DND-41 (cell line): ENCODE data around the gene URB2.

Experiments used
- ATAC-seq: fragments of 200-7000 bp; cut with Tn5 transposase; 3 replicates; pipeline ENCODE4 v1.9.1; 2021; ENCODE audit warnings: low read depth; ENCODE audit not compliant: insufficient read depth
- DNase-seq: peaks from one replicate; pipeline ENCODE4 v3.0.0-alpha.2; 2020
- H2AFZ ChIP-seq: 2 replicates; pipeline ENCODE4 v1.6.0; 2012; ENCODE audit warnings: low read depth, low read length
- H3K27ac ChIP-seq: 2 replicates; pipeline ENCODE4 v1.5.1; 2012; ENCODE audit warnings: low read length, inconsistent platforms
- H3K27me3 ChIP-seq: fragments of 200-600 bp; sonication (generic); 2 replicates; pipeline ENCODE4 v1.6.0; 2012; ENCODE audit warnings: low read length, mild to moderate bottlenecking, inconsistent platforms; ENCODE audit not compliant: insufficient read depth, poor library complexity
- H3K36me3 ChIP-seq: 2 replicates; pipeline ENCODE4 v1.5.1; 2012; ENCODE audit warnings: low read length, inconsistent platforms; ENCODE audit not compliant: insufficient read depth
- H3K4me1 ChIP-seq: 2 replicates; pipeline ENCODE4 v1.5.1; 2012; ENCODE audit warnings: mild to moderate bottlenecking, low read length; ENCODE audit not compliant: insufficient read depth
- H3K4me2 ChIP-seq: 2 replicates; pipeline ENCODE4 v1.6.0; 2012; ENCODE audit warnings: mild to moderate bottlenecking, moderate library complexity, low read length, inconsistent platforms; ENCODE audit not compliant: insufficient read depth
- H3K4me3 ChIP-seq, 2 experiments: fragments of 200-600 bp in 1 of 2; shearing (Covaris generic) in 1 of 2; 2 replicates each; pipeline ENCODE4 v1.5.1; 2012 to 2016; ENCODE audit warnings: inconsistent platforms in 2 of 2, low read length in 2 of 2, mild to moderate bottlenecking in 2 of 2, low read depth in 1 of 2, moderate library complexity in 1 of 2
- H3K79me2 ChIP-seq: 2 replicates; pipeline ENCODE4 v1.6.0; 2012; ENCODE audit warnings: low read length, inconsistent platforms; ENCODE audit not compliant: insufficient read depth
- H3K9ac ChIP-seq: 2 replicates; pipeline ENCODE4 v1.6.0; 2012; ENCODE audit warnings: low read depth, mild to moderate bottlenecking, inconsistent platforms, low read length, moderate library complexity
- H3K9me3 ChIP-seq: 2 replicates; pipeline ENCODE4 v1.5.1; 2012; ENCODE audit warnings: low read length, moderate library complexity, mild to moderate bottlenecking, inconsistent platforms; ENCODE audit not compliant: insufficient read depth, severe bottlenecking
- H4K20me1 ChIP-seq: 2 replicates; pipeline ENCODE4 v1.6.0; 2012; ENCODE audit warnings: low read length; ENCODE audit not compliant: insufficient read depth
- CTCF ChIP-seq: IDR thresholded peaks from 2 replicates; pipeline ENCODE4 v1.5.1; 2012; ENCODE audit warnings: borderline replicate concordance, low read length, moderate library complexity, mild to moderate bottlenecking; ENCODE audit not compliant: poor library complexity, severe bottlenecking; ENCODE audit errors: extremely low read depth
- EZH2 ChIP-seq: IDR thresholded peaks from 3 replicates; pipeline ENCODE4 v1.6.1; 2012; ENCODE audit warnings: borderline replicate concordance, low read depth, mild to moderate bottlenecking, moderate library complexity, low read length, inconsistent platforms; ENCODE audit not compliant: severe bottlenecking

URB2 gene

GRCh38 chr1:229664133-229664689, 38.2 kb downstream of the URB2 start:
- Histone ChIP-seq H3K4me2 (peak overlapping the region; percentile 27), H2AFZ (no peak overlapping the region), H3K36me3 (peaks cover 34% of the 10 kb centered on the region), H4K20me1 (no peaks in the 10 kb centered on the region), H3K27ac (peak overlapping the region; percentile 77), H3K4me3 (no peak overlapping the region), H3K9me3 (no peaks in the 10 kb centered on the region), H3K9ac (peak overlapping the region; percentile 2; the same call in 1 of the 2 replicates), H3K27me3 (no peaks in the 10 kb centered on the region), H3K79me2 (peaks cover 10% of the 10 kb centered on the region), H3K4me1 (peaks cover 50% of the 10 kb centered on the region)
- ATAC-seq = peak; percentile 49
- no peak for TF ChIP-seq EZH2
- TF ChIP-seq CTCF = no peak
- peak; percentile 76 for DNase-seq

GRCh38 chr1:229665912-229666558, 40.0 kb downstream of the URB2 start:
- no peaks in the 10 kb centered on the region for H3K27me3 ChIP-seq
- no peak overlapping the region for H3K4me2 ChIP-seq
- TF ChIP-seq CTCF = no peak
- no peak for TF ChIP-seq EZH2
- H2AFZ ChIP-seq = no peak overlapping the region
- no peaks in the 10 kb centered on the region for H3K9me3 ChIP-seq
- peaks cover 47% of the 10 kb centered on the region for H3K4me1 ChIP-seq
- peaks cover 8% of the 10 kb centered on the region for H3K79me2 ChIP-seq
- ATAC-seq (no peak), DNase-seq (no peak)
- H3K9ac ChIP-seq = no peak overlapping the region
- peak overlapping the region; percentile 28; the same call in 1 of the 2 replicates for H3K27ac ChIP-seq
- H3K4me3 ChIP-seq = no peak overlapping the region
- H3K36me3 ChIP-seq = peaks cover 18% of the 10 kb centered on the region
- H4K20me1 ChIP-seq = no peaks in the 10 kb centered on the region

GRCh38 chr1:229666585-229666984, 40.5 kb downstream of the URB2 start:
- TF ChIP-seq EZH2 (no peak), CTCF (no peak)
- no peaks in the 10 kb centered on the region for H4K20me1 ChIP-seq
- H3K4me1 ChIP-seq = peaks cover 47% of the 10 kb centered on the region
- H2AFZ ChIP-seq = no peak overlapping the region
- H3K27ac ChIP-seq = peak overlapping the region; percentile 28; the same call in 1 of the 2 replicates
- DNase-seq = no peak
- ATAC-seq = no peak
- H3K4me3 ChIP-seq = no peak overlapping the region
- peaks cover 13% of the 10 kb centered on the region for H3K36me3 ChIP-seq
- no peaks in the 10 kb centered on the region for H3K27me3 ChIP-seq
- no peaks in the 10 kb centered on the region for H3K9me3 ChIP-seq
- no peak overlapping the region for H3K4me2 ChIP-seq
- H3K79me2 ChIP-seq = peaks cover 5% of the 10 kb centered on the region
- H3K9ac ChIP-seq = no peak overlapping the region
